GM19025 (cell line): ENCODE data around the gene ADCY5.

ENCODE experiments used
- ATAC-seq: cut with Tn5 transposase; IDR thresholded peaks from one replicate; pipeline ENCODE4 v1.9.1; 2021; ENCODE audit warnings: mild to moderate bottlenecking, low read depth, moderate library complexity; ENCODE audit not compliant: unreplicated experiment

ADCY5 gene

DNA sequence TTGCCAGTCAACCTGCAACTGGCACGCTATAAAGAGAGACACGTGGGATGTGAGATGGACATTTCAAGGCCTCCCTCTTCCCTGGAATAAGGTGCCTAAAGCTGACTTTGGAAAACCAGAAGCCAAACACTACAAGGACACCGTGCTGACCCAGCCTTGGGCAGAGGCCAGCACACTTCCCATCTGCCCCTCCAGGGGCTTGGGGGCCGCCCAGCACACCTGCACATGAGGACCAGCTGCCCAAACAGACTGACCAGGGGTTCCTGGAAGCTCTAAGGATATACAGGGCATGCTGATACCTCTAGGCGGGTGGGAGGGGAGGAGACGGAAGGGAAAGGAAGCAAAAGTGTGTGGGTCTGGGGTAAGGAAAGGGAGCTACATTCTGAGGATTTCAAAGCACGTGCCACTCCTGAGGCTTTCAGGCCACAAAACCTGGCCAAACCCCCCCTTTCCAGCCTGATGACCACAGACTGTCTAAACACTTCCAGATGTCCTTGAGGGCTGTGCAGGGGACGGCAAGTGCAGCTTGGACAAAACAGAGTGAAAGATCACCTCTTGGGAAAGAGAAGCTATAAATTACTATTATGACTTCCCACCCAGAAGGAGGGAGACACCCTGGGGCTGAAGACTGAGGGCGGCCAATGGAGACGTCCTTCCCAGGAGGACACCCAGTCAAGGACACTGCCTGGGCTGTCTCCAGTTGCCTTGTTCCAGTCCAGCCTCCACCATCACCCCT, 57.9 kb downstream of the ADCY5 start:
- no peak for ATAC-seq

DNA sequence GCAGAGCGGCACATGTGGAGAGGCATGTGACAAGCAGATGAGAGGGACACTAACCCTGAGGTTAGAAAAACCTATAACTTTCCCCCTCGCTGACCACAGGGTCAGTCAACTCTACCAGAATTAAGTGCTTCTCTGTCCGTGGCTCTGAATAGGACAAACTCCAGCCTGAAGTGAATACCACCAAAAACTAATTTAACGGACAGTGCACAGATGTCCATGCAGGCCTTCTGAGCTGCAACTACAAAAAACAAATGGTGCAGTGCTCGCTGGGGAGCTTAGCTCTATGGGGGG, 59.3 kb downstream of the ADCY5 start:
- ATAC-seq, result no peak

DNA sequence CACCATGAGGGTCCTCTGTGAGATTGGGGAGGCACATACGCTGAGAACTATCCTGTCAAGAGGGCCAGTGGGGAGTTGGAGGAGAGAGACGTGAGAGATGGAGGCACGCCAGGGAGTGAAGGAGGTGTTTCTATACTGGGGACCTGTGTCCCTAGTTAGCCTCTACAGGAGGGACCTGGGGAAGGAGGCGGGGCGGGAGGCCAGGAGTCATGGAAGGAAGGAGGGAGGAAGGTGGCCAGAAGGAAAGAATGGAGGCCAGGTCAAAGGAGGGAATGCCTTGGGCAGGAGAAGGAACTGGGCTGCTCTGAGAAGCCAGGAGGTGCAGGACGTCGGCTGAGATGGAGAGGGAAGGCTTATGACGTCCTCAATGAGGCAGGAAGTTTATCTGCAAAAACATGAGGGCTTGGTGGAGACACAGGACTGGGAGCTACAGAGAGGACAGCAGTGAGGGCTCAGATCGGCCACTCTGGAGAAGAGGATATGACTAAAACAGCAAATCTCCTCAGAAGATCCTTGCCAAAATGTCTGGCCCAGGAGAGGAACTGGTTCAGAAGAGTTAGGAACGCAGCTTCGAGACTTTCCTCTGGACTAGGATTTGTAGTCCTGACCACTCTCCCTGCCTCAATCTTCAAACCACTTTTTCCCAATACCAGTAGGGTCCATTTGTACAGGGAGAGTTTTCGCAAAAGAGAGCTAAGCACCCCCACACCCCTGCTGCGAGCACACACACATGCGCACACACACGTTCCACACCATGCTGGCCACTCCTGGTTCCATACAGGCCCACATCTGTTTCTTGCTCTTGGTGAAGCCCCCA, 59.9 kb downstream of the ADCY5 start:
- no peak for ATAC-seq

DNA sequence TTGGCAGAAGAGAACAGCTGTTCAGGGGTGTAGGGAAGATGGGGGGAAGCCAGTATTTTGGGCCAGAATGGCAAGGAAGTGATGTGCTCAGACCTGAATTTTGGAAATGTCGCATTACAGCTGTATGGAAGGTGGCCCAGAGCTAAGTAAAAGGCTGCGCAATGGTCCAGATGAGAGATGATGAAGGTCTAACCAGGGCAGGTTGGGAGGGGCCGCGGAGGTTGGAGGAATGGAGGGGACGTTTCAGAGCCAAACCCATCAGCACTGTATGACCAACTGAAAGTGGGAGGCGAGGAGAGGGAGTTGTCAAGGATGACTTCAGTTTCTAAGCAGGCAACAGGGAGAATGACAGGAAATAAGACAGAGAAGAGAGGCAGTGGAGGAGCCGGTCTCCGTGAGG, 60.8 kb downstream of the ADCY5 start:
- no peak for ATAC-seq

DNA sequence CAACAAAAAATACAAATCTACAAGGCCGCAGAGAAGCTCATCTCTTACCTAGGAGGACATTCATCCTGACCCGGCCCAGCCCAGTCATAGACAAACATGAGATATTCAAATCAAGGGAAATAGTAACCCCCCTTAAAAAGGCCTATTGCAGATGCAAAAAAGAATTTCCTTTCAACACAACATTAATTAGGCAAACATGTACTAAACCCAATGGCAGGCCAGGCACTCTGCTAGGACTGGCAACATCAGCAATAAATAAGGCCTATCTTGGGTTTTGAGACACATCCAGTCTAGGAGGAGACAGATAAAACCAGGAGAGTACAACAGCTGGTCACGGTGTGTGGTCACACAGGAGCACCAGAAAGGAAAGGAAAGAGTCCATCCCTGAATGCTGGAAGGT, 61.4 kb downstream of the ADCY5 start:
- no peak for ATAC-seq

DNA sequence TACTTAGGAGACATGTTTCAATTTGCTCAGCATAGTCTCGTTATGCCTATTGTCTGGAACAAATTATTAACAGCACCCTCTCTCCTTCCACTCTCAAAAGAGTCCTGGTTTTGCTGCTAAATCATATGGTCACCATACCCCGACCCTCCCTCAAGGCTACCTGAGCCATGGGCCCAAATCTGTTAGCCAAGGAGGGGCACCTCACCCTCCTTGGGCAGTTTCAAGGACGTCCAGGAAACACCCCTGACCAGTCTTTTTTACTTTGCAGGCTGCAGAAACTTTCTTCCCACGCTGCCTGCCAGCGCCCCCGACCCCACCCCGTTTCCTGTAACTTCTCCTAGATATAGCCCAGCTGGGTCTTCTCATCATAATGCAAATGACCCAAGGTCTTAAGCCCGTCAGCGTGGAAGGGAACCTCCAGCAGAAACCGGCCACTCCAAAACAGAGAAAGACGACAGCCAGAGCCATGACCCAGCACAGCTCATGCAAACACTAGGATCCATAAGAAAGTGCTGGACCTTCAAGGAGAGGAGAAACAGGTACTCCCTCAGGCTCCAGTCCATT, 62.3 kb downstream of the ADCY5 start:
- no peak for ATAC-seq

DNA sequence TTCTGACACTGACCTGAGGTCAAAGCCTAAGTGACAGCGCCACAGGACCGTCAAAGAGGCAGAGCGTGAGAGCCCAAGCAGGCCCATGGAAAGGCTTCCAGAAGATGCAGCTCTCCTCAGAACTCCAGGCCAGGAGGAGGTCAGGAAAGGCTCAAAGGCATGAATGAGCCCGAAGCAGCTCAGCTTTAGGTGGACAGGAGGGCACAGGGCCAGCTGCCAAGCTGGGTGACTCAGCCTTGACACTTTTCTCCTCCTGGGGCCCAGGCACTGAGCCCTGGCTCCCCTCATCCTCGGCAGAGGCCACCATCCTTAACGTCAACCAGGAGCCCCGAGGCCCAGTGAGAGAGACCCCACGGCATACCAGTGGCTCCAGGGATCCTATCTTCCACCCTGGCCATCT, 62.9 kb downstream of the ADCY5 start:
- ATAC-seq, result no peak

DNA sequence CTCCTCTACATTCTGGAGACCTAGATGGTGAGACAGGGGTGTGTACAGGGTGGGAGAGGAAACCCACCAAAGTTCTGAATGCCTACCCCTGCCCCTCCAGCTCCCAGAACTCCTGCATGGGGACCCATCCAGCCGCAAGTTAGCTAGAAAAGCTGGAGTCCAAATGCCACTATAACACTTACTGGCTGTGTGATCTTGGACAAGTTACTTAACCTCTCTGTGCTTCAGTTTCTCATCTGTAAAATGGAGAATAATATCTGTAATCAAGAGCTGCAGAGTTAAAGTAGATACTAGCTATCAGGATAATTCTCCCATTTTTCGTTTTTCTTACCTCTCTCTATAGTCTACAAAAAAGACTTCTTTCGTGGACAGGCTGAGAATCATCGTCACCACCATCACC, 63.4 kb downstream of the ADCY5 start:
- no peak for ATAC-seq

DNA sequence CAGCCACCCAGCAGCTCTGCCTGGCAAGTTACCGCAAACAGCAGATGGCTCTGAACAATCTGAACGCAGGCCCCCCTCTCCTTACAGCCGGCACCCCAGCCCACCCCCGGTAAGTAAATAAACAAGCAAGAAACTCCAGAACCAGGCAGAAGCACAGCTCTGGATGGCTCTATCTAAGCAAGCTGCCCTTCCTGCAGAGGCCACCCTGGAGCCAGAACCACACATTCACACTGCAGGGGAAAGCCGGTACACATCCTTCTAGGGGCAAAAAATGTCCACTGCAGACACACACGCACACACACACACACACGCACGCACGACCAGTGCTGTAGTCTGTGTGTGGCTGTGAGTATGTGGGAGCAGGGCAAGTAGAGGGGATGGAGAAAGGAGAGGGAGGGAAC, 63.9 kb downstream of the ADCY5 start:
- ATAC-seq, result no peak

DNA sequence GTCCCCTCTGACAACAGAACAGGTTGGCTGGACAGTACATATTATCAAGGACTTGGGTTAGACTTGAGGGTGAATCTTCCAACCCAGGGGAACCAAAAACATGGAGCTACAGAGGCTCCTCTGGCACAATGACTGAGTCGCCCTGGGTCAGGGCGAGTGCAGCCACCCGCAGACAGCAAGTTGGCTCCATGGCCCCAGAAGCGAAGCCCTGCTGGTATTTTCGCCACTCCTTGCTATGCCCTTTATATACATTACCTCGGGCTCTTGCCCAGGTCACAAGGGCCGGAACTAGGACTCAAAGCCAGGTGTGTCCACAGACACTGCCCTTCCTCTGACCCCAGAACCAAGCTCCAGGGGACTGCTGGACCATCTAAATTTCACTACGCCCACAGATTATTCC, 64.6 kb downstream of the ADCY5 start:
- no peak for ATAC-seq

DNA sequence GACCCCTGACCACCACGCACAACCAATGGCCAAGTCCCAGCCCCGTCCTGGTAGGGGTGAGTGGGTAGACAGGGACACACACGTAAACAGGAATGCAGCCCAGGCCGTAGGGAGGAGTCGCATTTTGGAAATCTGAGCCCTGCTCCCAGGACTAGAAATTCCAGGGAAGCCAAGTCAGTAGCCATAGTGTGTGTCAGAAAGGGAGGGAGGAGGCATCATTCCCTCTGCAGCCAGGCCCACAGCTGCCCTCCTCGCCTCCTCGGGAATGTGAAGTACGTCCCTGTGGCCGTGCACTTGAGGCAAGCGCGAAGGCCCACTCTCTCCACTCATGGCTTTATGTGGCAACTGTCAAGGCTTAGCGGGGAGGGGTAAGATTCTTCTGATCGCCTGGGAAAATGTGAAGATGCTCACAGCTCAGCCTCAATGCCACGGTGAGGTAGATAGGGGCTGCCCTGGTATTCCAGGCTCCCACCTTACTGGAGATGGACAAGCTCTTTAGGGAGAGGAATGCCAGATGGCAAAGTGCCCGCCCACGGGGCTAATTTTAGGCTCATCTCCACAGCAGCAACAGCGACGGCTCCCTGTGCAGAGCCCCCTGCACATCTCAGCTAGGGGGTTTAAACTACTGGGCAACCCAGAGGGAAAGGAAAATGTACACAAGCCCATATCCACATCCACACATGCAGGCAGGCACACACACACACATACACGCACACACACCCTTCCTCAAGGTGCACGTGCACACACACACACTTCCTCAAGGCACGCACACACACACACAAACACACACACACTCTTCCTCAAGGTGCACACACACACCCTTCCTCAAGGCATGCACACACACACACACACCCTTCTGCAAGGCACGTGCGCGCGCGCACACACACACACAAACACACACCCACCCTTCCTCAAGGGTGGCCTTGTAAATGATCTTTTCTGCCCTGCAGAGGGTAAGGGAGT, 65.5 kb downstream of the ADCY5 start:
- no peak for ATAC-seq

DNA sequence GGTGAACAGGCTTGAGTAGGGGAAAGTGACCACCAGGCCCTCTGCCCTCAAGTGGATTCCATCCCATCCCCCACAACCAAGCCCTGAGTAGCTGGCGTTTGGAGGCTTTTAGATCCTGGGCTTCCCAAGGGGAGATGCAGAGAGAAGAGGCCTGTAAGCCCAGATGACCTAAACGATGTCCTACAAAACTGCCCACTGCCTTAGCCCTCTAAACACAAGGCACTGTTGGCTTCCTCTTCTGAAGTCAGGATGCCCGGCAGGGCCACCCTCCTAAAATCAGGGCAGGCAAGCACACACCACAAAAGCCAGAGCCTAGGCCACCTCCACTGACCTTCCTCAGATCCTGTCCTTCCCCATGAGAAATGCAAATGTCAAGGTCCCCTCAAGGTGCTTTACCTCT, 68.6 kb downstream of the ADCY5 start:
- ATAC-seq, result no peak

DNA sequence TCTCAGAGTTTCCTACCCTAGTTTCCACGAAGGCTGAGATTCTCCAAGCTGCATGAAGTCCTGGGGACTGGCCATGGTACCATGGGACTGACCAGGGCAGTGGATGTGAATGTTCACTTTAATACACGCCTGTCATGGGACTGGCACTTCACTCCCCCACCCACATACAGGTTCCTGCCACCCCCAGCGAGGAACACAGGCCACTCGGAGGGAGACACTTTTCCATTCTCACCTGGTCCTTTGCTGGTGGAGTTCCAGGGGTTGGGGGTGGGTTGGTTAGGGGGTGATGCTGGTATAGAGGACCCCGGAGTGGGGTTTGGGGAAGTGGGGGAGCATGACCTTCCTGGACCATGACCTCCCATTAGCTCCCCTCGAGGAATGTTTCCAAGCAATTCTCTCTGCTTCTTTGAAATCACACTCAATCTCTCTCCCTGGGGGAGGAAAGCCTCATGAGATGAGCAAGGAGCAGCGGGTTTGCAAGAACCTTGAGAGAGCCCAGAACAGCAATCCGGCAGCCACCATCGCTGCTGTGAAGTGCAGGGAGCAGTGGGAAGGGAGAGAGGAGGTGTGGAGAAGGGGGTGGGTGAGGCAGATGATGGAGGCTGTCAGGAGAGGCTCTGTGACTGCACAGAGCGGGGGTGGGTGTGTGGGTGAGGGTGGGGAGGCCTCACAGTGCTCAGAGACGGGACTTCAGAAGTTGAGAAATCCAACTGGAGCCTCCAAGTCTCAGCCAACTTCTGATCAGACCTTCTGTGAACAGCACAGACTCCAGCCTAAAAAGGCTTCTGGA, 69.7 kb downstream of the ADCY5 start:
- ATAC-seq, result no peak

DNA sequence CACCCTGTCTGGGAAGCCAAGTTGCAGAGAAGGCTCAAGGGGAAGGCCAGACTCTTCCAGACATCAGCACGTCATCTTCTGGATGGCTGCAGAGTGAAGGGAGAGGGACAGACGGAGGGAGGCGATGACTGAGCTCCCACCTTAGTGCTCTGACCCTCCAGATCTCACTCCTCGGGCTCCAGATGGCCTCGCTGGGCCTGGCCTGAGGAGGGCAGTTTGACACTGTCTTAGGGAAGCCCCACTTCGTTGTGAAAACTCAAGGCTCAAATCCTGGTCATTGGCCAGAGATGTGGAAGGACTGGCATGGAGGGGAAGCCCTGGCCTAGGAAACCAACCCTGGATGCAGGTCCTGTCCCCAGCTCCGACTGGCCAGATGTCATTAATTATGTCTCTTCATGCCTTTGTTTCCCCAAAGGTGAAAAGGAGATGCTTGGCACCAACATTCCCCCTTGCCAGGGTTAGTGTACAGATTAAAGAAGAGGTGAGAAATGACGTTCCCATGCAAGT, 70.4 kb downstream of the ADCY5 start:
- ATAC-seq, result no peak

DNA sequence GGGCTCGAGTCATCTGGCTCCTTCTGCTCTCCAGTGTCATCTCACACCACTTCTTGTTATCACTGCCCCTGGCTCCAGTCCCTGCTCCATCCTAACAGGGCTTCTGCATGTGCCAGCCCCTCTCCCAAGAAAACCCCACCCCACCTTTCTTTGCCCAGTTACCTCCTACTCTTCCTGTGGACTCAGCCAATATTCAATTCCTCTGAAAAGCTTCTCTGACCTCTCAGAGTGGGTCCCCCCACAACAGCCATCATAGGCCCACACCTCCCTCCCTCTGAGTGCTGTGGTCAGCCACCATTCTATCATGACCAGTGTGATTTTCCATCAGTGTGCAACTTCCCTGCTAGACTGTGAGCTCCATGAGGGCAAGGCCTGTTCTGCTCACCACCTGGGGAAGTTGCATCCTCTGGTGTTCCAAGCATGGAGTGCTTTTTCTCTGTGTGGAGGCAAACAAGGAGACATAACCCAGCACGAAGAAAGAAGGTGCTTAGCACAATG, 71.6 kb downstream of the ADCY5 start:
- no peak for ATAC-seq

DNA sequence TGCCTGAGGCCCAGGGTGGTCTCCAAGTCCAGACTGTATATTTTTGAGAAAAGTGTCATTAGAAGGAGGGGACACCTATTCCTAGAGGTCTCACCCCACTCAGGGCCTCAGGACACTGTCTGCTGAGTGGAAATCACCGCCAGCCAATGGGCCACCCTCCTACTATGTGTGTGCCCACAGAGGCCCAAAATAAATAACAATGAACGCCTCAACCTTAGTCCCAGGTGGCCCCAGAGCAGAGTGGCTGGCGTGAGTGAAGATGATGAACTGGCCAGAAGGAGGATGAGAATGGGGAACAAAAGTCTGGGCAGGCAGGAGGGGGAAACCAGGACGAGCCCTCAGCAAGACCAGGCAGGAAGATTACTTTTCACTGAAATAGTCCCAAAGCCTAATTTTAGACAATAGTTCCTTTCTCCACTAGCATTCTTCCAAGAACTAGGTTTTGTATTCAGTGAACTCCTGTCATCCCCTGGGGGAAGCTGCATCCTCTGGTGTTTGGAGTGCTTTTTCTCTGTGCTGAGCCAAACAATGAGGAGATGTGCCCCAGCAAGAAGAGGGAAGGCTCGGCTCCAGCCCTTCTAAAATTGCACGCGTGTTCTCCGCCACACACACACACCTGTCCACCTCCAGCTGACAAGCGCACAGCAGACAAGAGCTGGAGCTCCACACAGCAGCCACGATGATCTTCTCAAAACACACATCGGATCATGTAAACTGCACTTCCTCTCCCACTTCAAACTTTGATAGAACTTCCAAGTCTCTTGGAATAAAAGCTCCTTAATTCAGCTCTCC, 72.2 kb downstream of the ADCY5 start:
- no peak for ATAC-seq

DNA sequence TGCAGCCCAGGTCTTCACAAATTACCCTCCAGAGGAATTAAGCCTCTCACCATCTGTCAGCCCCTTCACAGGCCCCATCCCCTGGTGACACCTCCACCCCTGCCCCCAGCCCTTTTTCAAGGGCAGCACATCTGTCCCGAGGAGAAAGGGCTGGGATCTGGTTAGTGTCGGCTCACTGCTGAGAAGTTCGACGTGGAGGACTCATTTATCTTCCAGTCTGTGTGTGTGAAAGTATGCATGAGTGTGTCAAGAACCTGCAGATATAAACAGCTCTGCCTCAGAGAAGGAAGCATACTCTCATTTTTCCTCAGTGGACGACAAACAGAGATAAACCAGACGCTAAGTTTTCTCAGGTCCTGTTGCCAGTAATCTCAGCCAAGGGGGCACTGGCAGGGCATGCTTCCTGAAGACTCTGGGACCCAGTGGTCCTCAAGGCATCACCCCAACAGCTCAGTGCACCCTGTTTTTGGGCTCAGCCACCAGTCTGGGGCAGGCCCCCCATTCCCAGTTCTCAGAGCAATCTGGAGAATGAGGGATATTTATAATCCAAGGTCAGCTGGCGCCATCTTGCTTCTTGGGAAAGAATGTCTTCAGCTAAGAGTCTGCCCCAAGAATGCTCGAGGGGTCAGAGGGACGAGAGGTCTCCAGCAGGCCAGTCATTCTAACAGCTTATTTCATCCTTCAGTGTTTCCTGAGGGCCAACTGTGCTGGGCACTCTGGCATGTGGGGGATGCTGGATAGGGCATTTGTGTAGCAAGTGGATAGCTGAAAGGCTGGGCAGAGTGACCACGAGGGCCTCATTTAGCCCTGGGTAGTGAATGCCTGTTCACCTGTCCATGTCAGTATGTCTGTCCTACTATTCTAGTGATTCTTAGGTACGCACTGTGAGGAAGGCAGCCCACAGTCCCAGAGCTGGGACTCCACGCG, 73.6 kb downstream of the ADCY5 start:
- no peak for ATAC-seq

DNA sequence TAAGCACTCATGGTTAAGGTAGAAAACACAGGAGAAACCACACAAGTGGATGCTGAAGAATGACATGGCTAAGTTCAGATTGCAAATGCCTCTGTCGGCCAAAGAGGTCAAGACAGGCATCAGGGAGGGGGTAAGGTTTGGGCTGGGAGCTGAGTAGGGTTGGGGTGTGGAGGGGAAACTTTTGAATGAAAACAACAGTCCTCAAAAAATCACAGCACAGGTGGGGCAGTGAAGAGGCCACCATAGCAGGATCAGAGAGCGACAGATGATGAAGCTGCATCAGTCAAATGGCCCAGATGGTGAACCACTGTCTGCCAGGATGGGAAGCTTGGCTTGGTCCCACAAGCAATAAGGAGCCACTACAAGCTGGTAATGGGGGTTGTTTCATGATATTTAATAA, 74.9 kb downstream of the ADCY5 start:
- no peak for ATAC-seq
